SK-N-MC (cell line): ENCODE results near the gene AOAH.

Experiments
- EZH2 ChIP-seq: fragments of 200-600 bp; sonication (generic); IDR thresholded peaks from one replicate; pipeline ENCODE4 v1.6.1; 2017; ENCODE audit warnings: antibody characterized with exemption
- POLR2AphosphoS5 ChIP-seq: IDR thresholded peaks from 2 replicates; pipeline ENCODE4 v1.6.1; 2012; ENCODE audit warnings: mild to moderate bottlenecking, low read depth, low read length, borderline replicate concordance

DNA sequence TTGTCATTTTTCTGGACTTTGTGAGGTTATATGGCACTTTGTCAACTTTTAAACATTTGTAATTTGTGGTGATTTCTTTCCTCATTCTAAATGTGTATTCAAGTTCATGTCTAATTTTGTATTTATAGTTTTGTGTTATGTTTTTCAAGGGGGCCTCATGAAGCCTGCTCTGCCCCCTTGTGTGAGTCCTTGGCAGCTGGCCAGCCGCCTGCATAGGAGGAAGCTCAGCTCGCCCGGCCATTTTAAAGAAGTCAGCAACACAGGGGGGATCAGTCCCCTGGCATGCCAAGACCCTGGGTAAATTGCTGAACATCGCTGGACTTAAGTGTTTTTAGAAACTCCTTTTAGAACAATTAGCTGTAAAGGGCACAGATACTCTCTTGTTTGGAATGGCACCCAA lies 211.7 kb downstream of the AOAH start:
- TF ChIP-seq EZH2, result no peak
- TF ChIP-seq POLR2AphosphoS5, result no peak
